Measurements from ENCODE around the gene ZSCAN21. TPM values are rescaled to one million over a fixed set of nuclear protein-coding genes. Genes with fewer than 3 reads are reported as not detected.

The ZSCAN21 gene
- total RNA-seq, 8 experiments from 2014 or later, result 5.9 to 19.5 (median 16.1) TPM

GRCh38 chr7:100099452-100099851 is 49.9 kb downstream of the ZSCAN21 start:
- H3K27ac ChIP-seq, result peak overlapping the region; percentile 75 to 93
- H3K4me3 ChIP-seq, result peak overlapping the region; percentile 49 to 78 (median 68)
- no peak for ATAC-seq (replicated peaks in 6 of 8)
- WGBS, 10 experiments, result 63 to 100% (median 81%) methylated on average over 1 to 11 of the region's 12 CpGs; no CpG with 5 or more reads in 2 of the 10 experiments
- in situ Hi-C loops (cut with MboI; ENCODE audit: low pct_unique_long_range_greater_than_20kb in 2 of 9, low sequenced_read_pairs in 9 of 9, unreplicated experiment in 9 of 9), result no loop called here
- H3K4me1 ChIP-seq (replicated peaks in 1 of 2), result peaks cover 14 to 15% of the 10 kb centered on the region in 2 donors

GRCh38 chr7:100100420-100101015 is 50.9 kb downstream of the ZSCAN21 start:
- Histone ChIP-seq H3K4me3 (peak overlapping the region; percentile 49 to 78 (median 68)), H3K27ac (peak overlapping the region; percentile 75 to 93), H3K4me1 (replicated peaks in 1 of 2) (peaks cover 14 to 15% of the 10 kb centered on the region in 2 donors)
- in situ Hi-C loops (cut with MboI; ENCODE audit: low pct_unique_long_range_greater_than_20kb in 2 of 9, low sequenced_read_pairs in 9 of 9, unreplicated experiment in 9 of 9), result no loop called here
- peak; percentile 66 to 76 (median 72) for ATAC-seq (replicated peaks in 6 of 8)
- 0 to 1% methylated on average over 4 to 28 of the region's 61 CpGs; no CpG with 5 or more reads in 8 of the 10 experiments for WGBS, 10 experiments

DNA sequence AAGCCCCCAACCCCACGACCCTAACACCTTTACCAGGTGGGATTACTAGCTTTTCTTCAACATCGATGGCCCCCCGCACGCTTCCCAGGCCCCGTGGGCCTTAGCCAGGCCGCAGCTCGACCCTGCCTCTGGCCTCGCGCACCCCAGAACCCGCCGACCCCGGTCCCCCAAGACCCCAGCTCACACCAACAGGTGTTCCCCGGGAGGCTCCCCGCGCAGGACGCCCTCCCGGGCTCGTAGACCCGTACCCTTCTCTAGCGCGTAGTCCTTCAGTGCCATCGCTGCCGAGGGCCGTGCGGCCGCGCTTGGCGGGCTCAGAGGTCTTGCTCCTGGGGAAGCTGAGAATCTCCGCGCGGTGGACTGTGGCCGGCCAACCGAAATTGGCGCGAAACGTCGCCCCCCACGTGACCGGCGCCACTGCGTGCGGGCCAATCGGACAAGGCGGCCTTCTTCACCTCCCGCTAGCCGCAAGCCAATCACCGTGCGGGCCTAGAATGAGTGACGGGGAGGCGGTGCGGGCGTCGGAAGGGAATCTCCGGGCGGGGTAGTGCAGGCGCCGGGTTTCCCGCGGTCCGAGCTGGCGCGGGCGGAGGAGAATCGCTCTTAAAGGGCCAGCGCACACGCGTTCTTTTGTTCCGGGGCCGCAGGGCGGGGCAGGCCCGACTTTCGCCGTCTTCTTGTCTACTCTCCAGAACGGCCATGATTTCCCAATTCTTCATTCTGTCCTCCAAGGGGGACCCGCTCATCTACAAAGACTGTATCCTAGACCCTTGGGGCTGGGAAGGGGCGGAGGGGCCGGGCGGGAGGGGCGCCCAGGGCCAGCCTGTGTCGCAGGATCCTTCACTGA is 51.7 kb downstream of the ZSCAN21 start, which contains the start of the genes AP4M1 and MCM7:
Gene AP4M1 (plus strand): TSS at position 628 of the 847 bp plus-strand sequence. CDS start 72 bp downstream, at position 700.
Gene MCM7 (minus strand): TSS at position 382 of the 847 bp plus-strand sequence. CDS start 103 bp downstream, at position 279.
- in situ Hi-C loops (cut with MboI; ENCODE audit: low pct_unique_long_range_greater_than_20kb in 2 of 9, low sequenced_read_pairs in 9 of 9, unreplicated experiment in 9 of 9), result no loop called here

GRCh38 chr7:100102950-100103840 is 53.6 kb downstream of the ZSCAN21 start:
- WGBS, 10 experiments, result 81 to 100% (median 90%) methylated on average over 1 to 4 of the region's 17 CpGs; no CpG with 5 or more reads in 5 of the 10 experiments
- H3K4me3 ChIP-seq, result no peak overlapping the region
- peaks cover 14 to 15% of the 10 kb centered on the region in 2 donors for H3K4me1 ChIP-seq (replicated peaks in 1 of 2)
- in situ Hi-C loops (cut with MboI; ENCODE audit: low pct_unique_long_range_greater_than_20kb in 2 of 9, low sequenced_read_pairs in 9 of 9, unreplicated experiment in 9 of 9), result no loop called here
- H3K27ac ChIP-seq, result no peak overlapping the region
- ATAC-seq (replicated peaks in 6 of 8), result no peak

More for the DNA sequence above, 51.7 kb downstream of the ZSCAN21 start, which contains the start of the genes AP4M1 and MCM7:
- H3K4me1 ChIP-seq (replicated peaks in 1 of 2), result peaks cover 14 to 15% of the 10 kb centered on the region in 2 donors
- peak; percentile 74 to 84 (median 80) for ATAC-seq (replicated peaks in 6 of 8)
- H3K27ac ChIP-seq, result peak within 1 kb of the TSS; percentile 85 to 93
- H3K4me3 ChIP-seq, result peak within 1 kb of the TSS; percentile 49 to 78 (median 68)
- 0 to 2% (median 0%) methylated on average over 1 to 13 of the region's 80 CpGs; no CpG with 5 or more reads in 7 of the 10 experiments for WGBS, 10 experiments

DNA sequence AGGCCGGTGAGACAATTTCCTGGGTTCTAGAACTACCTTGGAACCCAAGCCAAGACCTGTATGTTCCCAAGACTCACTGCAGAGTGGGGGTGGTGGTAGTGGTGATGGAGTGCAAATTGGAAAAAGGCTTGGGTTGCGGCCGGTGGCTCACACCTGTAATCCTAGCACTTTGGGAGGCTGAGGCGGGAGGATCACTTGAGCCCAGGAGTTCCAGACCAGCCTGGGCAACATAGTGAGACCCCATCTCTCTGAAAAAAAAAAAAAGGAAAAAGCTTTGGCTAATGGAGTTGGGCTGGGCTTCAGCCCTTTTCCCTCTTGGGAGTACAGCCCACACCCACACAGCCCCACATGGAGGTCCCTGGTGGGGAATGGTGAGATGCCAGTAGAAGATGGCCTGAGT is 56.0 kb downstream of the ZSCAN21 start:
- Histone ChIP-seq H3K4me3 (no peak overlapping the region), H3K4me1 (replicated peaks in 1 of 2) (peaks cover 4% of the 10 kb centered on the region in 2 donors), H3K27ac (no peak overlapping the region)
- in situ Hi-C loops (cut with MboI; ENCODE audit: low pct_unique_long_range_greater_than_20kb in 2 of 9, low sequenced_read_pairs in 9 of 9, unreplicated experiment in 9 of 9), result no loop called here
- 92 to 100% methylated on average over 1 to 2 of the region's 4 CpGs; no CpG with 5 or more reads in 8 of the 10 experiments for WGBS, 10 experiments
- ATAC-seq (replicated peaks in 6 of 8), result no peak

- peaks cover 4% of the 10 kb centered on the region in 2 donors for H3K4me1 ChIP-seq (replicated peaks in 1 of 2)
- WGBS, 10 experiments, result 25 to 90% (median 83%) methylated on average over 2 to 12 of the region's 17 CpGs; no CpG with 5 or more reads in 5 of the 10 experiments
- in situ Hi-C loops (cut with MboI; ENCODE audit: low pct_unique_long_range_greater_than_20kb in 2 of 9, low sequenced_read_pairs in 9 of 9, unreplicated experiment in 9 of 9), result no loop called here
- H3K4me3 ChIP-seq, result no peak overlapping the region
- no peak for ATAC-seq (replicated peaks in 6 of 8)
- no peak overlapping the region for H3K27ac ChIP-seq
These were observed 57.1 kb downstream of the ZSCAN21 start for GRCh38 chr7:100106633-100107032.

DNA sequence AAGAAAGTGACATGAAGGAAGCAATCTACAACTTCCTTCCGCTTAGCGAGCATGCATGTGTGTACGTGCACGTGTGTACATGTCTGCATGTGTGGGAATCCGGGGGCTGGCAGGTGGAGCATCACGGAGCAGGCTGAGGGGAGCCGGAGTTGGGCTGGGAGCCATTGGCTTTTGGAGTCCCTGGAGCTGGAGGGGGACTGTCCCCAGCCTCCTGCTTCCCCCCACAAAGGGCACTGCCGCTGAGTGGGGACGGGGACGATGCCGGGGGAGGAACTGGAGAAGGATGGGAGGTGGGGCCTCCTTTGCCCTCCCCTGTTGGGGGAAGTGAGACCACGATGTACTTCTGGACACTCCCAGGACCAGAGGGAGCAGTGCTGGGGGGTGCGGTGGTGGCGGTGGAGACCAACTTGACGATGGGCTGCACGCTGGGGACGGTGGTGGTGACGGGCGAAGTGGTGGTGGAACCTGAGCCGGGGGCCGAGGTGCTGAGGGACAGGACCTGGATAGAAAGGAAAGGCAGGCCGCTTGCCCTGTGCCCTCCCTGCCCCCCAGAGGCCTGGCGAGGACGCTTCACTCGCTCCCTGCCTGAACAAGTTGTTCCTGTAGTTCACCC is 57.7 kb downstream of the ZSCAN21 start:
- ATAC-seq (replicated peaks in 6 of 8), result peak in 3 of 8 experiments; percentile 2 to 12 (median 9)
- no peak overlapping the region for H3K4me3 ChIP-seq

DNA sequence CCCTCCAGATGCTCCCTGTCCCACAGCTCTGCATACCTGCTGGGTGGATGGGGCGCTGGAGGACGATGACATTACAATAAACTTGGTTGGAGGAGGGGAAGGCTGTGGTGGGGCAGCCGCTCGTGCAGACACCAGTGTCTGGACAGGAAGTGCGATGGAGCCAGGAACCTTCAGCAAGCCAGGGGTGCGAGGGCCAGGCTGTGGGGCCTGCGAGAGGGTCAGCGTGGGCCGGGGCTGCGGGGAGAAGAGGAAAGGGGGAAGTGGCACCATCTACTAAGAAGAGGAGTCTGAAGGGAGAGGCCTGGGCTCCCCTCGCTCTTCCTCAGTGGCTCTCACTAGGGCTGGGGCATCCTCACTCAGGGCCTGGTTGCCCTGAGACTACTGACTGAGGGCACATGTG is 58.3 kb downstream of the ZSCAN21 start:
- Histone ChIP-seq H3K4me1 (replicated peaks in 1 of 2) (no peaks in the 10 kb centered on the region), H3K27ac (no peak overlapping the region), H3K4me3 (no peak overlapping the region)
- WGBS, 10 experiments, result 80 to 100% (median 98%) methylated on average over 1 to 4 of the region's 11 CpGs; no CpG with 5 or more reads in 6 of the 10 experiments
- ATAC-seq (replicated peaks in 6 of 8), result peak in 1 of 8 experiments; percentile 25
- in situ Hi-C loops (cut with MboI; ENCODE audit: low pct_unique_long_range_greater_than_20kb in 2 of 9, low sequenced_read_pairs in 9 of 9, unreplicated experiment in 9 of 9), result no loop called here

More for the DNA sequence above, 57.7 kb downstream of the ZSCAN21 start:
- peaks cover 4% of the 10 kb centered on the region in 2 donors for H3K4me1 ChIP-seq (replicated peaks in 1 of 2)
- in situ Hi-C loops (cut with MboI; ENCODE audit: low pct_unique_long_range_greater_than_20kb in 2 of 9, low sequenced_read_pairs in 9 of 9, unreplicated experiment in 9 of 9), result no loop called here
- WGBS, 10 experiments, result 60 to 100% (median 100%) methylated on average over 1 to 4 of the region's 25 CpGs; no CpG with 5 or more reads in 5 of the 10 experiments
- no peak overlapping the region for H3K27ac ChIP-seq

DNA sequence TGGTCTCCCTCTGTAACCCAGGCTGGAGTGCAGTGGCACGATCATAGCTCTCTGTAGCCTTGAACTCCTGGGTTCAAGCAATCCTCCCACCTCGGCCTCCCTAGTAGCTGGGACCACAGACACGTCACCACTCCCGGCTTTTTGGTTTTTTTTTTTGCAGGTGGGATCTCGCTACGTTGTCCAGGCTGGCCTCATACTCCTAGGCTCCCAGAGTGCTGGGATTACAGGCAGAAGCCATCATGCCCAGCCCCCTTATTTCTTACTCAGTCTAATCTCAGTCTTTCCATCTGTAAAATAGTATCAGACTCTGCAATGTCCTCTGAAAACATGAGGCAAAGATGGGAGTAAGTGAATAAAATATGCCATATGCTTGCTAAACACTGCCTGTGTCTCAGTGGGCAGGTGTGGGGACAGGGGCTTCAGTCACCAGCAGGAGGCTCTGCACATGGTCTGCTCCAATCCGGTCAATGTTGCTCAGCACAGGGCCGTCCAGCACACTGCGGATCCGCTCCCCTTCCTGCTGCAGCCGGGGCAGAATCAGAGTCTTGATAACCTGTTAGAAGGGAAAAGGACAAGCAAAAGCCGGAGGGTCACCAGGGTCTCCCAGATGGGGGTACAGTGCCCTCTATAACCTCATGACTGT is 60.1 kb downstream of the ZSCAN21 start:
- H3K4me3 ChIP-seq, result no peak overlapping the region
- in situ Hi-C loops (cut with MboI; ENCODE audit: low pct_unique_long_range_greater_than_20kb in 2 of 9, low sequenced_read_pairs in 9 of 9, unreplicated experiment in 9 of 9), result no loop called here
- H3K4me1 ChIP-seq (replicated peaks in 1 of 2), result no peaks in the 10 kb centered on the region
- WGBS, 10 experiments, result 50 to 100% (median 86%) methylated on average over 1 to 9 of the region's 12 CpGs; no CpG with 5 or more reads in 2 of the 10 experiments
- no peak overlapping the region for H3K27ac ChIP-seq
- ATAC-seq (replicated peaks in 6 of 8), result peak in 1 of 8 experiments; percentile 49

- no peak for ATAC-seq (replicated peaks in 6 of 8)
- no peak overlapping the region for H3K27ac ChIP-seq
- no peaks in the 10 kb centered on the region for H3K4me1 ChIP-seq (replicated peaks in 1 of 2)
- in situ Hi-C loops (cut with MboI; ENCODE audit: low pct_unique_long_range_greater_than_20kb in 2 of 9, low sequenced_read_pairs in 9 of 9, unreplicated experiment in 9 of 9), result no loop called here
- H3K4me3 ChIP-seq, result no peak overlapping the region
- WGBS, 10 experiments, result 90 to 100% (median 100%) methylated on average over 1 to 5 of the region's 7 CpGs; no CpG with 5 or more reads in 4 of the 10 experiments
These were observed 61.6 kb downstream of the ZSCAN21 start for GRCh38 chr7:100111156-100111555.

DNA sequence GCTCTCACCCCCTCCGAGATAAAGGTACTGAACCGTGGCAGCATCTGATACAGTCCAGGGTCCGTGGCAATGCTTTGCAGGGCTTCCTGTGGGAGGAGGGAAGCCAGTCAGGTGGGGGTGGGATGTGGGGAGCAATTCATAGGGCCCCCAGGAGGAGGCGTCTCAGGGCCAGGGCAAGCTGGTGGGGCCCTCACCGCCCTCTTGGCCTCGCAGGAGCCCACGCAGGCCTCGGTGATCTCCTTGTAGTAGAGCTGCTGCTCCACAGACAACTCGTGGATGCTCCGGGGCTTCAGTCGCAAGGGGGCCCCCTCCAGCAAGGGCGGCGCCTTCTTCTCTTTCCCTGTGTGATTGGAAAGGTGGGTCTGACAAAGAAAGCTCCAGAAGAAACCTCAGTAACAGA is 62.3 kb downstream of the ZSCAN21 start:
- Histone ChIP-seq H3K4me3 (no peak overlapping the region), H3K27ac (no peak overlapping the region), H3K4me1 (replicated peaks in 1 of 2) (no peaks in the 10 kb centered on the region)
- peak in 1 of 8 experiments; percentile 9 for ATAC-seq (replicated peaks in 6 of 8)
- in situ Hi-C loops (cut with MboI; ENCODE audit: low pct_unique_long_range_greater_than_20kb in 2 of 9, low sequenced_read_pairs in 9 of 9, unreplicated experiment in 9 of 9), result no loop called here
- 92 to 100% methylated on average over 5 to 8 of the region's 13 CpGs; no CpG with 5 or more reads in 8 of the 10 experiments for WGBS, 10 experiments

All from motor neuron (in vitro differentiated cells).